Measurements from ENCODE around the gene RALGAPA1.

DNA sequence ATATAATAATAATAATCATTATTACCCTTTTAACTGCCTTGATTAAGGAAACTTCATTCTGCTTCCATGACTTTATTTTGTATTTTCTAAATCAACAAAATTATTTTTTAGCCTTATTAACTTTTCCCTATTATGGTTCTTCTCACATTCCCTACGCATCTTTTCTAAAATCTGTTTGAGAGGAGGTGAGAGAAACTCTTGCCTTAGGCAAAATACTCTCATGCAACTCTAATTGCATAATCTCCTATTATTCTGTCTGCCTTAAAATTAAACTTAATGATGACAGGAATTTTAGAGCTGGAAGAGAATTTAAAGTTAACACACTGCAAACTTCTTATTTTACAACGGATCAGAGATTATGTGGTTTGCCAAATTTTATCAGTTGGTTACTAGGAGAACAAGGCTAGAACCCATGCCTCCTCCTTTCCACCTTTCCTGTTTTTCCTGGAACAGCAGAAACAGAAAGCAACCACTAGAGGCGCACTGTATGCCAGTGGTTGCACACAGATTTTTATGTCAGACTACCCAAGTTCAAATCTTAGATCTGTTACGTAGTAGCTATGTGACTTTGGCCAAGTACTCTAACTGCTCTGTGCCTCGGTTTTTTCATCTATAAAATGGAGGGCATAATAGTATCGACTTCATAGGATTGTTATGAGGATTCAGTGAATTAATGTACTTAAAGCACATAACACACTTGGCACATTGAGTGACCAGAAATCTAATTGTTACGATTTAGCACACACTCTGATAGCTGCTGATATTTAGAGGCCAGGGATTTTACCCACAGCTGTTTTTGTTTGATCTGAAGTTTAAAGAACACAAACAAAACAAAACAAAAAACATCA, 12.7 kb upstream of the RALGAPA1 start:
- TF ChIP-seq EP300 (IDR thresholded peaks at IDR 0.05) (no peak), POLR2A (IDR thresholded peaks at IDR 0.05) (no peak)
- TF ChIP-seq, protein P1, sequence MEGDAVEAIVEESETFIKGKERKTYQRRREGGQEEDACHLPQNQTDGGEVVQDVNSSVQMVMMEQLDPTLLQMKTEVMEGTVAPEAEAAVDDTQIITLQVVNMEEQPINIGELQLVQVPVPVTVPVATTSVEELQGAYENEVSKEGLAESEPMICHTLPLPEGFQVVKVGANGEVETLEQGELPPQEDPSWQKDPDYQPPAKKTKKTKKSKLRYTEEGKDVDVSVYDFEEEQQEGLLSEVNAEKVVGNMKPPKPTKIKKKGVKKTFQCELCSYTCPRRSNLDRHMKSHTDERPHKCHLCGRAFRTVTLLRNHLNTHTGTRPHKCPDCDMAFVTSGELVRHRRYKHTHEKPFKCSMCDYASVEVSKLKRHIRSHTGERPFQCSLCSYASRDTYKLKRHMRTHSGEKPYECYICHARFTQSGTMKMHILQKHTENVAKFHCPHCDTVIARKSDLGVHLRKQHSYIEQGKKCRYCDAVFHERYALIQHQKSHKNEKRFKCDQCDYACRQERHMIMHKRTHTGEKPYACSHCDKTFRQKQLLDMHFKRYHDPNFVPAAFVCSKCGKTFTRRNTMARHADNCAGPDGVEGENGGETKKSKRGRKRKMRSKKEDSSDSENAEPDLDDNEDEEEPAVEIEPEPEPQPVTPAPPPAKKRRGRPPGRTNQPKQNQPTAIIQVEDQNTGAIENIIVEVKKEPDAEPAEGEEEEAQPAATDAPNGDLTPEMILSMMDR (IDR thresholded peaks at IDR 0.05): peak; percentile 37 to 66 (median 51)
